Left lung (tissue), 10 donors: Measurements from ENCODE around the gene ACO2. TPM values are rescaled to one million over a fixed set of nuclear protein-coding genes. Genes with fewer than 3 reads are reported as not detected.
A peak's percentile ranks its signal among the peaks of the same experiment; 100 is the strongest.

Experiments used
- ATAC-seq: fragments of 200-7000 bp; cut with Tn5 transposase; one replicate; pipeline ENCODE4 v1.9.1; 2020; ENCODE audit warnings: moderate library complexity
- DNase-seq, 4 donors: peaks; one replicate each; pipeline ENCODE4 v3.0.0-alpha.2; 2013 to 2020
- H3K27ac ChIP-seq, 2 donors: fragments of 200-600 bp; sonication (generic) in 1 of 2; one replicate each; pipeline versions ENCODE4 v1.5.0 to v1.8.0; 2020 to 2021
- H3K27me3 ChIP-seq, 2 donors: fragments of 200-600 bp; sonication (generic) in 1 of 2; one replicate each; pipeline versions ENCODE4 v1.5.0 to v1.8.0; 2020 to 2021
- H3K36me3 ChIP-seq, 2 donors: fragments of 200-600 bp; sonication (generic) in 1 of 2; one replicate each; pipeline versions ENCODE4 v1.5.0 to v1.8.0; 2020 to 2021
- H3K4me1 ChIP-seq, 2 donors: fragments of 200-600 bp; one replicate each; pipeline ENCODE4 v1.8.0; 2021
- H3K4me3 ChIP-seq, 2 donors: fragments of 200-600 bp; sonication (generic) in 1 of 2; one replicate each; pipeline versions ENCODE4 v1.5.0 to v1.8.0; 2020 to 2021; ENCODE audit warnings: mild to moderate bottlenecking in 1 of 2
- H3K9me3 ChIP-seq, 2 donors: fragments of 200-600 bp; sonication (generic) in 1 of 2; one replicate each; pipeline versions ENCODE4 v1.5.0 to v1.8.0; 2020 to 2021
- intact Hi-C, 2 donors: fragments of 100-400 bp; cut with DNase I; formaldehyde crosslinking; loops; one replicate each; pipeline versions ENCODE4 v1.11.2 to v1.14.2; 2022
- polyA plus RNA-seq, 6 donors: library from polyadenylated mRNA; unstranded; fragments of 120-200 nt; gene quantifications; one replicate each; pipeline ENCODE4 v1.2.1, GENCODE V29; 2013; ENCODE audit not compliant: insufficient read length in 6 of 6
- total RNA-seq, 2 donors: library from RNA; stranded (reverse); fragmentation: NEBNext Ultra II Directional; extraction: Animal tissue kit (Norgen Biotek cat#: 25700); gene quantifications; one replicate each; pipeline ENCODE4 v1.2.1, GENCODE V29; 2021
- TF ChIP-seq, protein P1 (sequence below), 2 donors: fragments of 200-600 bp; sonication (generic) in 1 of 2; IDR thresholded peaks; one replicate each; pipeline versions ENCODE4 v1.5.0 to v1.8.0; 2021; ENCODE audit warnings: antibody characterized with exemption in 2 of 2
- donor health status: DM: no; HTN: yes; CAD: no.
- donor health status: DM: no; HTN: no; CAD: no.

Gene ACO2
- total and polyA plus RNA-seq, 8 donors, result 51.0 to 91.8 (median 59.4) TPM

GRCh38 chr22:41575533-41575932 lies 106.6 kb downstream of the ACO2 start:
- Histone ChIP-seq H3K4me3 (no peak overlapping the region), H3K36me3 (peaks cover 0 to 58% of the 10 kb centered on the region in 2 donors), H3K27ac (no peak overlapping the region), H3K9me3 (no peaks in the 10 kb centered on the region), H3K27me3 (no peaks in the 10 kb centered on the region), H3K4me1 (no peaks in the 10 kb centered on the region)
- intact Hi-C loops, result no loop called here
- DNase-seq, result no peak
- ATAC-seq, result no peak
- TF ChIP-seq, protein P1, sequence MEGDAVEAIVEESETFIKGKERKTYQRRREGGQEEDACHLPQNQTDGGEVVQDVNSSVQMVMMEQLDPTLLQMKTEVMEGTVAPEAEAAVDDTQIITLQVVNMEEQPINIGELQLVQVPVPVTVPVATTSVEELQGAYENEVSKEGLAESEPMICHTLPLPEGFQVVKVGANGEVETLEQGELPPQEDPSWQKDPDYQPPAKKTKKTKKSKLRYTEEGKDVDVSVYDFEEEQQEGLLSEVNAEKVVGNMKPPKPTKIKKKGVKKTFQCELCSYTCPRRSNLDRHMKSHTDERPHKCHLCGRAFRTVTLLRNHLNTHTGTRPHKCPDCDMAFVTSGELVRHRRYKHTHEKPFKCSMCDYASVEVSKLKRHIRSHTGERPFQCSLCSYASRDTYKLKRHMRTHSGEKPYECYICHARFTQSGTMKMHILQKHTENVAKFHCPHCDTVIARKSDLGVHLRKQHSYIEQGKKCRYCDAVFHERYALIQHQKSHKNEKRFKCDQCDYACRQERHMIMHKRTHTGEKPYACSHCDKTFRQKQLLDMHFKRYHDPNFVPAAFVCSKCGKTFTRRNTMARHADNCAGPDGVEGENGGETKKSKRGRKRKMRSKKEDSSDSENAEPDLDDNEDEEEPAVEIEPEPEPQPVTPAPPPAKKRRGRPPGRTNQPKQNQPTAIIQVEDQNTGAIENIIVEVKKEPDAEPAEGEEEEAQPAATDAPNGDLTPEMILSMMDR (IDR thresholded peaks at IDR 0.05), result no peak

DNA sequence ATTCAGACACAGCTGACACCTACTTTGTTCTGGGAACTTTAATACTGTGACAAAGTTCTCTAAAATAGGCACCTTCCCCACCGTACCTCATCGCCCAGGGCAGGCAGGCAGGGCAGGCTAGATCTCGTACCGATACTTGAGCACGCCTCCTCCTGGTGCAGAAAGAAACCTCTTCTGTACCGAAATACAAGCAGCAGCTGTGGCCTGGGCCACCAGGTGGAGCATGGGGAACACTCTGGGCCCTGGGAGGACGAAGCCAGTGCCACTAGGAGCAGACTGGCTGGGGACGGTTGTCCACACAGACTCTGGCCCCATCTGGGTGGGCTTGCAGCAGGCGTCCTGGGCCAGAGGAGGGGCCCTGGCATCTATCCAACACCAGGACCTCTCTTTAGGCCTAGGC lies 108.0 kb downstream of the ACO2 start:
- Histone ChIP-seq H3K4me1 (no peaks in the 10 kb centered on the region), H3K4me3 (no peak overlapping the region), H3K27ac (no peak overlapping the region), H3K36me3 (peaks cover 0 to 71% of the 10 kb centered on the region in 2 donors), H3K9me3 (no peaks in the 10 kb centered on the region), H3K27me3 (no peaks in the 10 kb centered on the region)
- TF ChIP-seq, protein P1 (IDR thresholded peaks at IDR 0.05), result peak in 1 of 2 donors; percentile 21
- intact Hi-C loops, result no loop called here
- DNase-seq (peak in 1 of 4 donors; percentile 53), ATAC-seq (peak; percentile 30)

DNA sequence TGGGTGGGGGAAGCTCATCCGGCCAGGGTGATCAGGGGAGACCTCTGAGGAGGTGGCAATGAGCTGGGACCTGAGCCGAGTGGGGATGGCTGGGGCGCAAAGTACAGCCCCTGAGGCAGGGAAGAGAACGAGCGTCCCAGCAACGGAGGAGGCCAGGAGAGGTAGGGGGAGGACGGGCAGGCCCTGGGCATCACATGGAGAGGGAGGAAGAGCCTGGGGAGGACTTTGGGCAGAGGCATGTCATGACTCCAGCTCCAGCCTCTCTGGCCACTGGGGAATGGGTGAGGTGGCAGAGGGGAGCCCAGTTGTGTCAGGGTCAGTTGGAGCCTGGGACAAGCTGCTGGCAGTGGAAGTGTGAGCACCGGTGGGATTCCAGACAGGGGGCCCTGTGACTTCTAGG lies 109.2 kb downstream of the ACO2 start:
- Histone ChIP-seq H3K4me3 (no peak overlapping the region), H3K4me1 (no peaks in the 10 kb centered on the region), H3K27ac (no peak overlapping the region), H3K9me3 (no peaks in the 10 kb centered on the region), H3K36me3 (peaks cover 0 to 83% of the 10 kb centered on the region in 2 donors), H3K27me3 (no peaks in the 10 kb centered on the region)
- ATAC-seq (no peak), DNase-seq (no peak)
- intact Hi-C loops, result no loop called here
- TF ChIP-seq, protein P1 (IDR thresholded peaks at IDR 0.05), result no peak

Other genes with a start within 250 kb of the ACO2 start
- gene CHADL, start 228.2 kb upstream of the ACO2 start, total RNA-seq, result 1 to 10 TPM; 2.5 to 6.2 TPM
- gene CHADL, start 228.2 kb upstream of the ACO2 start, polyA plus RNA-seq, result 1 to 10 TPM; 2.1 to 4.0 (median 2.6) TPM
- gene RANGAP1, start 182.9 kb upstream of the ACO2 start, total RNA-seq, result 10 to 100 TPM; 54.9 to 65.8 TPM
- gene RANGAP1, start 182.9 kb upstream of the ACO2 start, polyA plus RNA-seq, result 10 to 100 TPM; 35.0 to 48.8 (median 38.0) TPM
- gene ZC3H7B, start 167.6 kb upstream of the ACO2 start, total RNA-seq, result 10 to 100 TPM; 50.4 to 65.6 TPM
- 10 to 100 TPM; 59.4 to 84.1 (median 73.1) TPM for gene ZC3H7B, start 167.6 kb upstream of the ACO2 start, polyA plus RNA-seq
- gene TEF, start 87.2 kb upstream of the ACO2 start, total RNA-seq, result 10 to 100 TPM; 10.2 to 17.3 TPM
- 10 to 100 TPM; 10.7 to 16.8 (median 12.1) TPM for gene TEF, start 87.2 kb upstream of the ACO2 start, polyA plus RNA-seq
- 10 to 100 TPM; 38.9 to 47.8 TPM for gene TOB2, start 22.3 kb upstream of the ACO2 start, total RNA-seq
- 10 to 100 TPM; 40.5 to 62.6 (median 52.4) TPM for gene TOB2, start 22.3 kb upstream of the ACO2 start, polyA plus RNA-seq
- gene PHF5A, start 425 bp upstream of the ACO2 start, total RNA-seq, result 10 to 100 TPM; 30.3 to 35.5 TPM
- gene PHF5A, start 425 bp upstream of the ACO2 start, polyA plus RNA-seq, result 10 to 100 TPM; 44.9 to 54.7 (median 46.7) TPM
- 10 to 100 TPM; 31.3 to 55.4 TPM for gene POLR3H, start 75.4 kb downstream of the ACO2 start, total RNA-seq
- gene POLR3H, start 75.4 kb downstream of the ACO2 start, polyA plus RNA-seq, result 10 to 100 TPM; 26.6 to 36.2 (median 30.6) TPM
- gene CSDC2, start 91.9 kb downstream of the ACO2 start, total RNA-seq, result 1 to 10 TPM; 5.1 to 5.5 TPM
- gene CSDC2, start 91.9 kb downstream of the ACO2 start, polyA plus RNA-seq, result 1 to 10 TPM; 3.6 to 6.3 (median 4.0) TPM
- 10 to 100 TPM; 36.5 to 46.0 TPM for gene PMM1, start 120.7 kb downstream of the ACO2 start, total RNA-seq
- 10 to 100 TPM; 46.8 to 56.7 (median 52.3) TPM for gene PMM1, start 120.7 kb downstream of the ACO2 start, polyA plus RNA-seq
- gene DESI1, start 151.9 kb downstream of the ACO2 start, total RNA-seq, result 10 to 100 TPM; 27.2 to 42.9 TPM
- 10 to 100 TPM; 21.8 to 33.9 (median 26.6) TPM for gene DESI1, start 151.9 kb downstream of the ACO2 start, polyA plus RNA-seq
- 100 to 1,000 TPM; 176 to 214 TPM for gene XRCC6, start 152.2 kb downstream of the ACO2 start, total RNA-seq
- 100 to 1,000 TPM; 326 to 363 (median 345) TPM for gene XRCC6, start 152.2 kb downstream of the ACO2 start, polyA plus RNA-seq
- 100 to 1,000 TPM; 112 to 126 TPM for gene SNU13, start 219.8 kb downstream of the ACO2 start, total RNA-seq
- 100 to 1,000 TPM; 102 to 136 (median 113) TPM for gene SNU13, start 219.8 kb downstream of the ACO2 start, polyA plus RNA-seq
- gene MEI1, start 230.4 kb downstream of the ACO2 start, total RNA-seq, result 1 to 10 TPM; 3.9 to 7.9 TPM
- 1 to 10 TPM; 1.5 to 3.5 (median 3.1) TPM for gene MEI1, start 230.4 kb downstream of the ACO2 start, polyA plus RNA-seq